RWPE1 (cell line): ENCODE results near the gene ZNF385B.

Experiments used
- CTCF ChIA-PET: fragments of 350-600 bp; sonication (Branson Sonifier 250); formaldehyde crosslinking; extraction: SDS; loops from one replicate; lab custom pipeline; 2021; lab: Yijun Ruan, JAX
- POLR2A ChIA-PET: fragments of 400-600 bp; formaldehyde crosslinking; extraction: SDS; loops from one replicate; lab custom pipeline; 2020; ENCODE audit warnings: antibody characterized with exemption; ENCODE audit not compliant: low non-redundant PET; lab: Yijun Ruan, JAX
- DNase-seq: peaks from one replicate; pipeline ENCODE4 v3.0.0; 2012; ENCODE audit warnings: low spot score
- H3K27ac ChIP-seq: fragments of 450-650 bp; 2 replicates; pipeline ENCODE4 v1.5.1; 2017
- CTCF ChIP-seq: fragments of 450-650 bp; conservative IDR thresholded peaks from 2 replicates; pipeline ENCODE4 v1.5.1; 2017; ENCODE audit warnings: low read depth, mild to moderate bottlenecking

Gene ZNF385B

GRCh38 chr2:179654806-179655205, 206.6 kb downstream of the ZNF385B start:
- no peak overlapping the region for H3K27ac ChIP-seq
- ChIA-PET POLR2A (no interaction called here), CTCF (no interaction called here)
- no peak for TF ChIP-seq CTCF
- DNase-seq = no peak

GRCh38 chr2:179652296-179652695, 209.1 kb downstream of the ZNF385B start:
- ChIA-PET POLR2A (no interaction called here), CTCF (interaction anchor here (1.0 kb wide), 1 partner anchor 16 kb away, joined by 4 read pairs; no protein-coding TSS in a partner anchor)
- no peak for DNase-seq
- no peak for TF ChIP-seq CTCF
- no peak overlapping the region for H3K27ac ChIP-seq

GRCh38 chr2:179650420-179650819, 211.0 kb downstream of the ZNF385B start:
- DNase-seq = no peak
- POLR2A ChIA-PET = no interaction called here
- TF ChIP-seq CTCF = no peak
- no peak overlapping the region for H3K27ac ChIP-seq
- CTCF ChIA-PET = no interaction called here

- TF ChIP-seq CTCF = no peak
- H3K27ac ChIP-seq = no peak overlapping the region
- CTCF ChIA-PET = interaction anchor here (0.7 kb wide), 1 partner anchor 29 kb away, joined by 3 read pairs; no protein-coding TSS in a partner anchor
- no peak for DNase-seq
- POLR2A ChIA-PET = no interaction called here
Observed at GRCh38 chr2:179646862-179647587, 214.4 kb downstream of the ZNF385B start.

GRCh38 chr2:179646173-179646769, 215.1 kb downstream of the ZNF385B start:
- H3K27ac ChIP-seq = no peak overlapping the region
- POLR2A ChIA-PET = no interaction called here
- CTCF ChIA-PET = no interaction called here
- no peak for TF ChIP-seq CTCF
- no peak for DNase-seq

GRCh38 chr2:179645047-179645446, 216.4 kb downstream of the ZNF385B start:
- CTCF ChIA-PET = no interaction called here
- no peak for DNase-seq
- no peak for TF ChIP-seq CTCF
- POLR2A ChIA-PET = no interaction called here
- no peak overlapping the region for H3K27ac ChIP-seq
